Measurements from ENCODE around the gene WNT11.

WNT11 gene

GRCh38 chr11:76174330-76174729 lies 32.0 kb downstream of the WNT11 start:
- DNase-seq (ENCODE audit: low spot score): no peak

DNA sequence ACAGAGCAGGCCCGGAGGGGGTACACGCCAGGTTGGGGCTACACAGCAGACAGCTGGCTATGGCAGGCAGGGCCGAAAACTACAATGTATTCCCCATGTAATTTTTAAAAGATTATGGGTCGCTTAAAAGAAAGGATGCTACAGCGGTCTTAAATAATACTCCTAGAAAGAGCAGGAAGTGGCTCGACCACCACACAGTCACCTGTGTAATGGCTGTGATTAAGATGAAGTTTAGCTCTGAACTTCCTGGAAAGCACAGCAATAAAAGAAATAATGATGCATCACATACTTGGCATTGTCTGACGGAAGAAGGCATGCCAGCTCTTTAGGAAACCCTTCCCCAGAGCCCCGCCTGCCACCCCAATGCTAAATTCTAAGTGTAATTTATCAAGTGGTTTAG lies 32.6 kb downstream of the WNT11 start:
- DNase-seq (ENCODE audit: low spot score): no peak

GRCh38 chr11:76172583-76172982 lies 33.7 kb downstream of the WNT11 start:
- DNase-seq (ENCODE audit: low spot score): no peak

DNA sequence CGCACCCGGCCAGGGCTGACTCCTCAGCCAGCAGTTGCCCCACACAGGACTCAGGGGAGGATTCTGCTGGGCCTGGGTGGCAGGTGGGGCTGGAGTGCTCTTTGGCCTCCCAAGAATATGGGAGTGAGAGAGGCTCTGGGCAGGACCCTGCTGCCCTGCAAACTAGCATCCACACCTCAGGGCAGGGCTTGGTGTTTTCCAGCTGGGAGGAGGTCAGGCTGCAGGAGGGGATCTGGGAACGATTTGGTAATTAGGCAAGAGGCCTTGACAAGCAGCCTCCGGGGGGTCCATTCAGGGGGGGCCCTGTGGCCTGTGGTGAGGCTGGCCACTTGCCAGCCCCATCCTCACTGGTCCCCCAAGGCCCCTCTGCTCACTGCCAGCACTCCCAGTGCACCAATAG lies 35.8 kb downstream of the WNT11 start:
- DNase-seq (ENCODE audit: low spot score): no peak

DNA sequence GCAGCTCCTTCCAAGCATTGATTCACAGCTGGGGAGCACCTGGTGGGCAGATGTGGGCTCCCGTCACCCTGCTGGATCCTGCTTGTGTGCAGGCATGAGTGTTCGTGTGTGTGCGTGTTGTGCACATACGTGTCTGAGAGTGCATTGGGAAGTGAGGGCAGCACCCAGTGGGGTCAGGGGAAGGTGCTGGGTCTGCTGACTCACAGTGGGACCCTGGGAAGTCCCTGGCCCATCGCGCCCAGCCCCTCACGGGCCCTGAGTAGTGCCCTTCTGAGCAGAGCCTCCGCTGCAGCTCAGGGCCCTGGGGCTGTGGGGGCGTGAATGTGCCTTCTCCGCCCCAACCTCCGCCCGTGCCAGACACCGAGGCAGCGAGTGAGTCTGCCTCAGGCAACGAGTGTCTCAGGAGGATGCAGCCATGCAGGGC lies 36.8 kb downstream of the WNT11 start:
- no peak for DNase-seq (ENCODE audit: low spot score)

- DNase-seq (ENCODE audit: low spot score): no peak
Measured at GRCh38 chr11:76167590-76167989, 38.7 kb downstream of the WNT11 start.

DNA sequence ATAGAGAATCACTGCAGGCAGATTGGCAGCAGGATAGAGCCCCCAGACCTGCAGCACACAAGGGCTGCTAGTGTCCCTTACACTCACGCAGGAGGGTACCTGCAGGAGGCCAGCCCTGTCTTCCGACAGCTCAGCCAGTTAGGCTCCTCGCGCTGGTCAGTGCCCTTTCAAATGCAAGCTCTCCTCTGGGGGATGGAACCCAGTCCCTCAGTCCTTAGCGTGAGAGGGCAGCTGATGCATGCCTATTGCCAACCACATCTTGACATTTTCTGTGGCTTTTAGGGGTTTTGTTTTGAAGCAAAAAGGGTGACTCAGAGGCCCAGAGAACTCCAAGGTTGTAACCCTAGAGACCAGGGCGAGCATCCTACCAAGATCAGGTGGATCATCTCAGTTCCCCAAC lies 40.0 kb downstream of the WNT11 start:
- no peak for DNase-seq (ENCODE audit: low spot score)

DNA sequence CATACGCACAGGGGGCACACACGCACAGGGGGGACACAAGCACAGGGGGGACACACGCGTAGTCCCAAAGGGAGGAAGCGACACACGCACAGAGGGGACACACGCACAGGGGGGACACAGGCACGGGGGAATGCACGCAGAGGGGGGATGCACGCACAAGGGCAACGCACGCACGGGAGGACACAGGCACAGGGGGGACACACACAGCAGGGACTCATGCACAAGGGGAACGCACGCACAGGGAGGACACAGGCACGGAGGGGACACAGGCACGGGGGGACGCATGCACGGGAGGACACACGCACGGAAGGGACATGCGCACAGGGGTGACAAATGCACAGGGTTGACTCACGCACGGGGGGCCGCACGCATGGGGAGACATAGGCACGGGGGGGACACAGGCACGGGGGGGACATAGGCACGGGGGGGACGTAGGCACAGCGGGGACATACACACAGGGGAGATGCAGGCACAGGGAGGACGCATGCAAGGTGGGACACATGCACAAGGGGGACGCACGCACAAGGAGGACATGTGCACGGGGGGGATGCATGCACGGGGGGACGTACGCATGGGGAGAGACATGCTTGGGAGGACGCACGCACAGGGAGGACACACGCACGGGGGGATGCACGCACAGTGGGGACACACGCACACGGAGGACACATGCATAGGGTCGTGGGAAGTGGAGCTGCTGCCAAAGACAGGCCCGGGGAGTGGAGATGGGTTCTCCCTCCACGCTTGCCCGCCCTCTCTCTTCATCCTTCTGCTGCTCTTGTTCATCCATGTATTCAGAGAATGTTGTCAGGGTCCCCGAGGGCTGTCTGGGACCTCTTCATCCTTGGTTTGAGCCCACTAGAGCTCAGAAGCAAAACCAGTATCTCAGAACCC lies 41.2 kb downstream of the WNT11 start:
- DNase-seq (ENCODE audit: low spot score): no peak

DNA sequence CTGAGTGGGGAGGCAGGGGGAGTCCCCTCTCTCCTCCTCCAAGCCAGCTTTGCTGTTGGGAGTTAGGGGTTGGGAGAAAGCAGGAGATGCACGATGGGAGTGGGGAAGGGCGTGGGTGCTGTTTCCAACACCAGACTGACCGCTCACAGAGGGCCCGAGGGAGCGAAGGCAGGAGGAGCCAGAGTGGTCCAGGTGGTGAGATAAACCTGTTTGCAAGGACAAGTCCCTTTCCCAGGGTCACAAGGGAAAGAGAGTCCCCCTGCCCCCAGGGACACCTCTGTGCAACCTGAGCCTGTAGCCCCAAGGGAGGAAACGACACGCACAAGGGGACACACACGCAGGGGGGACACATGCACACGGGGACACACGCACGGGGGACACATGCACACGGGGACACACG lies 42.2 kb downstream of the WNT11 start:
- DNase-seq (ENCODE audit: low spot score): no peak

GRCh38 chr11:76163289-76163880 lies 42.9 kb downstream of the WNT11 start:
- DNase-seq (ENCODE audit: low spot score): no peak

DNA sequence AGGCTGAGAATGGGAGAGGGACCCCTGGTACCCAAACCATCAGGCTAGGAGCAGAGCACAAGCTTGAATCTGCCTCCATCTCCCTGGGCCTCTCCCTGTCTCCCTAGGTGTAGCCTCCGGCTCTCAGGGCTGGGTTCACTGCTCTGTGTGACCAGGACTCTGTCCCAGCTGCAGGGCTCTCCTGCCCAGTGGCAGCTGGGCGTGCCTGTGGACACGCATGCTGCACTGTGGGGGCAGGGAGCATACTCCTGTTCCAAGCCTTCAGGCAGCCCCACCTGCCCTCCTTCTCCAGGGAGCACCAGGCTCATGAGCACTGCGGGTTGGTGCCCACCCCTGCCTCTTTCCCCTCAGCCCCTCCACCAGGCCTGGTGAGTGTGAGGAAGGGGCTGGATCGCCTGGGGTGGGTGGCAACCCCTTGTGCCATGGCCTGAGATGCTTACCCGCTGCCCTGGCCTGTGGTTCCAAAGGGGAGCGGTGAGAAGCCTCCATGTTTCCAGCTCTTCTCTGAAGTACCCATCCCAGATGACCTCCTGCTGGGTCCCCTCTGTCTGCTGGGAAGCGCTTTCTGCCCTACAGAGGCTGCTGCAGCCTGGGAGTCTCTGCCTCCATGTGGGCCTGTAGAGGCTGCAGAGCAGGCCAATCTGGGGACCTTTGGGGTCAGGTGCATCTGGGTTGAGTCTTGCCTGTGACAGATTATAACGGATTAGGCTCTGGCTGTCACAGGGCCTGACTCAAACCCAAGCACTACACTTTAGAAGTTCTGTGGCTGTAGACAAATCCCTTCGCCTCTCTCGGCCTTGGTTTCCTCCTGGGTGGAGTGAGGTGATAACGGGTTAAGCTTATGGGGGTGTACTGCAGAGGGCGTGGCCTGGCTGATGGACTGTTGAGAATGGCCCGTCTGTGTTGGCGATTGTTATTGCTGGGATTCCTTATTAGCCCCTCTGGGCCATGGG lies 43.7 kb downstream of the WNT11 start:
- DNase-seq (ENCODE audit: low spot score): no peak

- no peak for DNase-seq (ENCODE audit: low spot score)
Measured at GRCh38 chr11:76161261-76161961, 44.9 kb downstream of the WNT11 start.

GRCh38 chr11:76160856-76161255 lies 45.4 kb downstream of the WNT11 start:
- no peak for DNase-seq (ENCODE audit: low spot score)

GRCh38 chr11:76159983-76160661 lies 46.2 kb downstream of the WNT11 start:
- no peak for DNase-seq (ENCODE audit: low spot score)

DNA sequence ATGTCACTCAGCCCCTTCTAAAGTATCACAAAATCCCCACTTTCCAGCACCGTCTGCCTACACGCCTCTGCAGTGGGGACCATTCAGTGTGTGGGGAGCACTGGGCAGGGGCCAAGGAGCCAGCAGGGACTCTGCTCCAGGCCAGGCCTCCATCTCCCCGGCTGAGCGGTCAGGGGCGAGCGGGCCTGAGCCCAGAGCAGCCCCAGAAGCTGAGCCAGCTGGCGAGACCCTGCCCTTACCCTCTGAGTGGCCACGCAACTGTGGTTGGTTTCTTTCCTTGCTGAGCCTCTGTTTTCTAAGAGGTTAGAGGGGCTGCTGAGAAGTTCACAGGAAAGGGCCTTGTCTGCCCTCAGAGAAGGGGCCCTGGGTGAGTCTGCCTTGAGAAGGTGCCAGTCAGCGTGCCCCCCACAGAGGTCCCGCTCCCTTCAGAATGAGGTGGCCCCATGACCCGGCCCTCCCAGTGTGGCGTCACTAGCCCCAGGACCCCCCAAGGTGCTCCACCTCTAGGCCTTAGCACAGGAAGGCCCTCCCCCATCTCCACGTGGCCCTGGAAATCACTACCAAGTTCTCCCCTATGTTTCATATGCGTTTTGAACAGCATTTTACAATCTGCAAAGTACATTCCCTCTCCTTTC lies 46.9 kb downstream of the WNT11 start:
- no peak for DNase-seq (ENCODE audit: low spot score)

DNA sequence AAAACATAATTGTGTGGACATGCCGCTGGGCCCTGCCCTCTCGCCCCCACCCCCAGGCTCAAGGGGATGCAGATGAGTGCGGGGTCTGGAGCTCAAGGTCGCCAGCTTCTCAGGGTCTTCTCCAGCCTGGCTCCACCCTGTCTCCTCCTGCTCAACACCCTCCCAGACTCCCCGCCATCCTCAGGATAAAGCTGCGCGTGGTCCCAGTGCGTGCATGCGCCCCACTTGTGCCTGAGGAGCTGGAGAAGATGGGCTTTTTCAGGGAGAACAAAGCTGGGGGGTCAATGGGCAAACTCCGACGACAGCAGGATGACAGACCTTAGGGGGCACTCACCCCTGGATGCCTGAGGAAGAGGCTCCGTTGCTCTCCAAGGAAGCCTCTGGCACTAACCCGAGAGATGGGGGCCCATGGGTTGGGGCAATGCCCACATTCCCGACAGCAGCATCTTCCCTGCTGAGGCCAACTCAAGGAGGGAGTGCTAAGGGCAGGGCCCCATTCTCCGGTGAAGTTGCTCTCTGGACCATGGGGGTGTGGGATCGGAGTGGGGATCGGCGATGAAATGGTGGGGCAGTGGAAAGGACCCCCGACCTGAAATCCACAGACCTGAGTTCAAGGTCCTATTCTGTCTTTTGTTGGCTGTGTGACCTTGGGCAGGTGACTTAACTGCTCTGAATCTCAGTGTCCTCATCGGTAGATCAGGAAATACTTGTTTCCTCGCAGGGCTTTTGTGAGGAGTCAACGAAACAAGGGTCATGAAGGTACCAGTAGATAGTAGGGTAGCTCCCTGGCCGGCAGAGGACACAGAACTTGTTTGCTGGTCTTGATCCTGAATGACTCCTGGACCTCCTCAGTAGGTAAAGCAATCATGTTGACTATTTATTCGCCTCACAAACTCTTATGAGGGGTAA lies 47.7 kb downstream of the WNT11 start:
- DNase-seq (ENCODE audit: low spot score): no peak

DNA sequence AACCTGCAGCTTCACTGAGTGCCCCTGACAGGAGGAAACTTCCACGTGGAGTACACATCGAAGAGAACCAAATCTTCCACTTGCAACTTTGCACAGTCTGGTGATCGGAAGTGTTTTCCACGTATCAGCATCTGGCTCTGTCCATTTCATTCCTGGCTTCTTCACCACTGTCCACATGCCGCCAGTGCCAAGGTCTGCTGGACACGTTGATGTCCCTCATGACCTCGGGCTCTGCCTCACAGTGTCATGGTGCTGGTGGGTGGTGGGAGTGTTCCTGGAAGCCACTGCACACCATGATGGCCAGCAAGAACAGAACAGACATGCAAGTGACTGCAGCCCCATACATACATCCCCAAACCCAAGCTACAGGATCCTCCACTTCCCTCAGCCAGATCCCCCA lies 48.4 kb downstream of the WNT11 start:
- no peak for DNase-seq (ENCODE audit: low spot score)

GRCh38 chr11:76156971-76157427 lies 49.3 kb downstream of the WNT11 start:
- no peak for DNase-seq (ENCODE audit: low spot score)

GRCh38 chr11:76155500-76156227 lies 50.6 kb downstream of the WNT11 start:
- no peak for DNase-seq (ENCODE audit: low spot score)

Measured in COLO829 (cell line).